Retinal pigment epithelial cell (primary cell): ENCODE results near the gene SCT.

Source experiments
- DNase-seq: peaks from one replicate; pipeline ENCODE4 v3.0.0-alpha.2; 2010; ENCODE audit warnings: low read depth
- H3K4me3 ChIP-seq: 2 replicates; pipeline ENCODE4 v1.5.1; 2011; ENCODE audit warnings: mild to moderate bottlenecking, low read length, control low read depth, moderate library complexity
- CTCF ChIP-seq: conservative IDR thresholded peaks from 2 replicates; pipeline ENCODE4 v1.5.1; 2011; ENCODE audit warnings: low read depth, low read length, control low read depth, inconsistent platforms

The SCT gene

GRCh38 chr11:587978-588380 lies 39.0 kb downstream of the SCT start:
- DNase-seq = peak; percentile 90
- no peak for TF ChIP-seq CTCF
- H3K4me3 ChIP-seq = no peak overlapping the region

- no peak for DNase-seq
- no peak for TF ChIP-seq CTCF
- no peak overlapping the region for H3K4me3 ChIP-seq
Observed at GRCh38 chr11:587546-587945, 39.4 kb downstream of the SCT start.

GRCh38 chr11:586376-587316 lies 40.3 kb downstream of the SCT start:
- no peak for DNase-seq
- no peak for TF ChIP-seq CTCF
- H3K4me3 ChIP-seq = no peak overlapping the region

- H3K4me3 ChIP-seq = no peak overlapping the region
- DNase-seq = no peak
- TF ChIP-seq CTCF = no peak
Observed at GRCh38 chr11:584287-584686, 42.7 kb downstream of the SCT start.

- H3K4me3 ChIP-seq = no peak overlapping the region
- TF ChIP-seq CTCF = no peak
- no peak for DNase-seq
Observed at GRCh38 chr11:581752-582151, 45.2 kb downstream of the SCT start.

- no peak overlapping the region for H3K4me3 ChIP-seq
- no peak for TF ChIP-seq CTCF
- no peak for DNase-seq
Observed at GRCh38 chr11:581342-581741, 45.6 kb downstream of the SCT start.
